ENCODE results near the gene TSPAN15.

The TSPAN15 gene

DNA sequence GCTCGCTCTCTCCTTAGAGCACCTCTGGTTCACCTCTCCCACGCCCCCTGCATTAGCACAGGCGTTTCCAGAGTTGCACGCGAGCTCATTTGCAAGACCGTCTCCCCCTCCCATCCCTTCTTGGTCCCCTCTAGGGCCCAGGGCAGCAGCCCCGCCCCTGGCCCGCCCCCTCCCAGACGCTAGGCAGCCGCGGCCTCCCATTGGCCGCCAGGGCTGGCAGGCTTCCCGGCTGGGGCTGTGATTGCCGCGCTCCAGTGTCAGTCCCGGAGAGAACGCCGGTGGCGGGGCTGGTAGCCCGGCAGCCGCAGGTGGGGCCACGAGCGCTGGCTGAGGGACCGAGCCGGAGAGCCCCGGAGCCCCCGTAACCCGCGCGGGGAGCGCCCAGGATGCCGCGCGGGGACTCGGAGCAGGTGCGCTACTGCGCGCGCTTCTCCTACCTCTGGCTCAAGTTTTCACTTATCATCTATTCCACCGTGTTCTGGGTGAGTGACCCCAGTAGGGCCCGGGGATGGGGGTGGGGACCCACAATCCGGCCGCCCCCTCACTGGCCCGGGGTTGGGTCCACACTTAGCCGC is at the start of gene TSPAN15:
Gene TSPAN15 (plus strand): TSS at position 257 of the 575 bp plus-strand sequence. CDS start 130 bp downstream, at position 387.
- peak; percentile 56 for DNase-seq (ENCODE audit: low read depth)
- peak within 1 kb of the TSS; percentile 54 for H3K4me3 ChIP-seq (ENCODE audit: low read length)
- TF ChIP-seq, protein P1, sequence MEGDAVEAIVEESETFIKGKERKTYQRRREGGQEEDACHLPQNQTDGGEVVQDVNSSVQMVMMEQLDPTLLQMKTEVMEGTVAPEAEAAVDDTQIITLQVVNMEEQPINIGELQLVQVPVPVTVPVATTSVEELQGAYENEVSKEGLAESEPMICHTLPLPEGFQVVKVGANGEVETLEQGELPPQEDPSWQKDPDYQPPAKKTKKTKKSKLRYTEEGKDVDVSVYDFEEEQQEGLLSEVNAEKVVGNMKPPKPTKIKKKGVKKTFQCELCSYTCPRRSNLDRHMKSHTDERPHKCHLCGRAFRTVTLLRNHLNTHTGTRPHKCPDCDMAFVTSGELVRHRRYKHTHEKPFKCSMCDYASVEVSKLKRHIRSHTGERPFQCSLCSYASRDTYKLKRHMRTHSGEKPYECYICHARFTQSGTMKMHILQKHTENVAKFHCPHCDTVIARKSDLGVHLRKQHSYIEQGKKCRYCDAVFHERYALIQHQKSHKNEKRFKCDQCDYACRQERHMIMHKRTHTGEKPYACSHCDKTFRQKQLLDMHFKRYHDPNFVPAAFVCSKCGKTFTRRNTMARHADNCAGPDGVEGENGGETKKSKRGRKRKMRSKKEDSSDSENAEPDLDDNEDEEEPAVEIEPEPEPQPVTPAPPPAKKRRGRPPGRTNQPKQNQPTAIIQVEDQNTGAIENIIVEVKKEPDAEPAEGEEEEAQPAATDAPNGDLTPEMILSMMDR (conservative IDR thresholded peaks at IDR 0.05; ENCODE audit: low read length), result no peak

DNA sequence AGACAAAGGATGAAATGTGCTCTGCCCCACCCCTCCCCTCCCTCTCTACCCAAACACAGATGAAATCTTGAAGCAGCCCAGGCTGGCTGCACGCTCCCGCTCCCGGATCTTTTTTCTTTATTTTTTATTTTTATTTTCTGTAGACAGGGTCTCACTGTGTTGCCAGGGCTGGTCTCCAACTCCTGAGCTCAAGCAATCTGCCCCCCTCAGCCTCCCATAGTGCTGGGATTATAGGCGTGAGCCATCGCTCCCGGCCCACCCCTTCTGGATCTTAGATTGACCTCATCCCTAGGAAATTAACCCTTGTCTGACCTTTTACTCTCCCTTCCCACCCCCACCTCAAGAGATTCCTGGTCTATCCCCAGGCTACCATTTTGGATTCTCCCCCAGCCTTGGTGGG is 48.9 kb upstream of the TSPAN15 start:
- H3K4me3 ChIP-seq (ENCODE audit: low read length), result no peak overlapping the region
- DNase-seq (ENCODE audit: low read depth), result no peak
- TF ChIP-seq, protein P1 (conservative IDR thresholded peaks at IDR 0.05; ENCODE audit: low read length), result no peak

DNA sequence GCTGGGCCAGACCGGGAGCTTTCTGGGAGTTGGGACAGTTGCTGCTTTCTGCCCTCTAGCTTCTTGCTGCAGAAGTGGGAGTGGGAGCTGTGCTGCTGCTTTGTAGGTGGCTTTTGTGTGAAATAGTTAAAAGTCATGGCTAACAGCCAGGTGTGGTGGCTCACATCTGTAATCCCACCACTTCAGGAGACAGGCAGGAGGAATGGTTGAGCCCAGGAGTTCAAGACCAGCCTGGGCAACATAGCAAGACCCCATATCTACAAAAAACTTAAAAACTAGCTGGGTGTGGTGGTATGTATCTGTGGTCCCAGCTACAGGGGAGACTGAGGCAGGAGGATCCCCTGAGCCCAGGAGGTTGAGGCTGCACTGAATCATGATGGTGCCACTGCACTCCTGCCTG is 48.2 kb upstream of the TSPAN15 start:
- DNase-seq (ENCODE audit: low read depth), result no peak
- TF ChIP-seq, protein P1 (conservative IDR thresholded peaks at IDR 0.05; ENCODE audit: low read length), result no peak
- no peak overlapping the region for H3K4me3 ChIP-seq (ENCODE audit: low read length)

DNA sequence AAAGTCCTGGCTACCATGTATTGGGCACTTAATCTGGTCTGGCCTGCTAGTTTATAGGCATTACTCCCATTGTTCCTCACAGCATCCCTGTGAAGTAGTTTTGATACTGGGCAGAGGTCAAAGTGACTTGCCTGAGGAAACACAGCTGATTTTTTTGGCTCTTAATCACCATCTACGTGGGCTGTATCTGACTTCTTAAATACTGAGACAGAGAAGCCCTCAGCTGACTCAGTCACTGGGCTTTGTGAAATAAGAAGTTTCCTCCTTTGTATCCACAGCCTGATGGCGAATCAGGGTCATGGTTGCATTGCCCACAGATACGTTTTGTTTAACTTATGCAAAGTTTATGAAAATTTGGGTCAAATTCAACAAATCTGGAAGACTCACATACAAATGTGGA is 47.7 kb upstream of the TSPAN15 start:
- H3K4me3 ChIP-seq (ENCODE audit: low read length), result no peak overlapping the region
- DNase-seq (ENCODE audit: low read depth), result peak; percentile 64
- TF ChIP-seq, protein P1 (conservative IDR thresholded peaks at IDR 0.05; ENCODE audit: low read length), result no peak

DNA sequence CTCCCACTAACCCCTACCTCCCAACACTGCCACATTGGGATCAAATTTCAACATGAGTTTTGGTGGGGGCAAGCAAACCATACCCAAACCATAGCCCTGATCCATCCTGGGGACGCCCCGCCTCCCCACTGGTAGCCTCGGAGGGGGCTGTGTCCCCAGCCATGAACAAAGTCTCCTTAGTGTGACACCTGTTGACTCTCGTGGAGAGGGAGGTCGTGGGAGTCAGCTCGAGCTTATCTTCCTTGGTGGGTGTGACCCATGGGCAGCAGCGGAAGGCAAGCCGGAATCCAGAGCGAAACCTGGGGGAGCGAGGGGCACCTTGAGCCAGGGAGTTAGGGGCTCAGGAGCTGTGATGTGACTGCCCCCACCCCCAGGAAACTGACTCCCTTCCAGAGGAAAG is 46.5 kb upstream of the TSPAN15 start:
- TF ChIP-seq, protein P1 (conservative IDR thresholded peaks at IDR 0.05; ENCODE audit: low read length), result no peak

DNA sequence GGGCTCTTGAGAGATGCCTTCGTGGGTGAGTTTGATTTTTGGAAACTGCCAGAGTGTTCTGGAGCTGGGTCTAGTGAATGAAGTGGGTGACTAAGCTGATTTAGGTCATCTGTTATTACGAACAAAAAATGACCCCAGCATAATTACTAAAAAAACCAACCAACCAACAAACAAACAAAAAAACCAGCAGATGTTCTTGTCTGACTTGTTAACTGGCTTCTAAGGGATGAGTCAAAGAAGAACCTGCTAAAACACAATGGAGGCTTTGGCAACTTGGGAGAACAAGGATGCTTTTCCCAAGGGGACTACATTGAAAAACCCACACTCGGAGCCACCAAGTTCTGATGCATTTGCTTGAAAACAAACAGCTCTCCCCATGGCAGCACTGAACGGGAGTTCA is 46.0 kb upstream of the TSPAN15 start:
- peak; percentile 28 for DNase-seq (ENCODE audit: low read depth)
- TF ChIP-seq, protein P1 (conservative IDR thresholded peaks at IDR 0.05; ENCODE audit: low read length), result no peak
- H3K4me3 ChIP-seq (ENCODE audit: low read length), result no peak overlapping the region

More for the DNA sequence above, 46.5 kb upstream of the TSPAN15 start:
- no peak for DNase-seq (ENCODE audit: low read depth)
- no peak overlapping the region for H3K4me3 ChIP-seq (ENCODE audit: low read length)

DNA sequence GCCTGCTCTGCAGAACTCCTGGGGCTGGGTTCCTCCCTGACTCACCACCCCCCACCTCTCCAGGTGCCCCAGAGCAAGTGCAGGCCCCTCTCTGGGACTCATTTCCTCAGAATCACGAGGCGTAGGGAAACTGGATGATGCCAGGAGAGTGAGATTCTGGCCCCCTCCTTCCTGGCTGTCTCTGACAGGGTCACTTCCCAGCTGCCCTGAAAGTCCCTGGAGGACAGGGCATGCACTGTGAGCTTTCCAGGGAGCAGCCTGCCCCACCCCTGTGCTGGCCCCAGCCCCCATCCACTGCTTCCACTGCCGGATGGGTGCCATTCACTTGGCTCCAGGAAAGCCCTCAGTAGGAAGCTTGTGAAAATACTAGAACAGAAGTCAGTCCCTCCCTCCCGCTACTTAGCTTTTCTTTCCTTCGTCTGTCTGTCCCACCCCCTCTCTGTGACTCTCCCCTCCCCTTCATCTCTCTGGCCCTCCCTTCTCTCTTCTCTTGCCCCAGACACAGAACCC is 44.9 kb upstream of the TSPAN15 start:
- no peak overlapping the region for H3K4me3 ChIP-seq (ENCODE audit: low read length)
- DNase-seq (ENCODE audit: low read depth), result no peak
- TF ChIP-seq, protein P1 (conservative IDR thresholded peaks at IDR 0.05; ENCODE audit: low read length), result no peak
